ENCODE measurements around the gene PBRM1.
A peak's percentile ranks its signal among the peaks of the same experiment; 100 is the strongest.

PBRM1 gene

GRCh38 chr3:52710512-52710911 is 24.8 kb upstream of the PBRM1 start:
- Histone ChIP-seq H3K4me1 (peaks cover 7% of the 10 kb centered on the region), H3K9ac (no peak overlapping the region), H3K27me3 (ENCODE audit: control insufficient read depth, insufficient read depth, low read length) (no peaks in the 10 kb centered on the region), H3K4me3 (ENCODE audit: low read depth, low read length) (no peak overlapping the region), H3K27ac (no peak overlapping the region), H3K79me2 (peaks cover 13% of the 10 kb centered on the region), H3K4me2 (ENCODE audit: low read length) (no peak overlapping the region), H2AFZ (no peak overlapping the region), H3K9me3 (ENCODE audit: control insufficient read depth, low read length) (no peaks in the 10 kb centered on the region), H3K36me3 (ENCODE audit: control insufficient read depth, insufficient read depth, low read length) (no peaks in the 10 kb centered on the region)
- TF ChIP-seq, protein P1, sequence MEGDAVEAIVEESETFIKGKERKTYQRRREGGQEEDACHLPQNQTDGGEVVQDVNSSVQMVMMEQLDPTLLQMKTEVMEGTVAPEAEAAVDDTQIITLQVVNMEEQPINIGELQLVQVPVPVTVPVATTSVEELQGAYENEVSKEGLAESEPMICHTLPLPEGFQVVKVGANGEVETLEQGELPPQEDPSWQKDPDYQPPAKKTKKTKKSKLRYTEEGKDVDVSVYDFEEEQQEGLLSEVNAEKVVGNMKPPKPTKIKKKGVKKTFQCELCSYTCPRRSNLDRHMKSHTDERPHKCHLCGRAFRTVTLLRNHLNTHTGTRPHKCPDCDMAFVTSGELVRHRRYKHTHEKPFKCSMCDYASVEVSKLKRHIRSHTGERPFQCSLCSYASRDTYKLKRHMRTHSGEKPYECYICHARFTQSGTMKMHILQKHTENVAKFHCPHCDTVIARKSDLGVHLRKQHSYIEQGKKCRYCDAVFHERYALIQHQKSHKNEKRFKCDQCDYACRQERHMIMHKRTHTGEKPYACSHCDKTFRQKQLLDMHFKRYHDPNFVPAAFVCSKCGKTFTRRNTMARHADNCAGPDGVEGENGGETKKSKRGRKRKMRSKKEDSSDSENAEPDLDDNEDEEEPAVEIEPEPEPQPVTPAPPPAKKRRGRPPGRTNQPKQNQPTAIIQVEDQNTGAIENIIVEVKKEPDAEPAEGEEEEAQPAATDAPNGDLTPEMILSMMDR (IDR thresholded peaks at IDR 0.05): no peak

- TF ChIP-seq, protein P1 (IDR thresholded peaks at IDR 0.05): no peak
- Histone ChIP-seq H3K9me3 (ENCODE audit: control insufficient read depth, low read length) (no peaks in the 10 kb centered on the region), H3K79me2 (peaks cover 29% of the 10 kb centered on the region), H3K27ac (no peak overlapping the region), H3K27me3 (ENCODE audit: control insufficient read depth, insufficient read depth, low read length) (no peaks in the 10 kb centered on the region), H2AFZ (no peak overlapping the region), H3K9ac (no peak overlapping the region), H3K4me1 (peaks cover 13% of the 10 kb centered on the region), H3K4me3 (ENCODE audit: low read depth, low read length) (no peak overlapping the region), H3K36me3 (ENCODE audit: control insufficient read depth, insufficient read depth, low read length) (no peaks in the 10 kb centered on the region), H3K4me2 (ENCODE audit: low read length) (no peak overlapping the region)
Measured at GRCh38 chr3:52707585-52707984, 21.9 kb upstream of the PBRM1 start.

- H2AFZ ChIP-seq: peak within 1 kb of the TSS; percentile 94
- H3K9ac ChIP-seq: peak within 1 kb of the TSS; percentile 81
- peak within 1 kb of the TSS; percentile 82 for H3K27ac ChIP-seq
- peak within 1 kb of the TSS; percentile 93 for H3K4me3 ChIP-seq (ENCODE audit: low read depth, low read length)
- TF ChIP-seq, protein P1 (IDR thresholded peaks at IDR 0.05): peak; percentile 11
- no peaks in the 10 kb centered on the region for H3K9me3 ChIP-seq (ENCODE audit: control insufficient read depth, low read length)
- H3K4me1 ChIP-seq: peaks cover 13% of the 10 kb centered on the region
- H3K36me3 ChIP-seq (ENCODE audit: control insufficient read depth, insufficient read depth, low read length): no peaks in the 10 kb centered on the region
- peak within 1 kb of the TSS; percentile 85 for H3K4me2 ChIP-seq (ENCODE audit: low read length)
- no peaks in the 10 kb centered on the region for H3K27me3 ChIP-seq (ENCODE audit: control insufficient read depth, insufficient read depth, low read length)
- peaks cover 38% of the 10 kb centered on the region for H3K79me2 ChIP-seq
Measured at GRCh38 chr3:52705688-52706686, 20.3 kb upstream of the PBRM1 start, which contains the start of the genes GLT8D1 and SPCS1. Gene GLT8D1, minus strand, starts transcription at chr3:52705791. Its CDS starts 5,331 bp downstream, at chr3:52700460. Gene SPCS1, plus strand, starts transcription at chr3:52706106. Its CDS starts 141 bp downstream, at chr3:52706247.

DNA sequence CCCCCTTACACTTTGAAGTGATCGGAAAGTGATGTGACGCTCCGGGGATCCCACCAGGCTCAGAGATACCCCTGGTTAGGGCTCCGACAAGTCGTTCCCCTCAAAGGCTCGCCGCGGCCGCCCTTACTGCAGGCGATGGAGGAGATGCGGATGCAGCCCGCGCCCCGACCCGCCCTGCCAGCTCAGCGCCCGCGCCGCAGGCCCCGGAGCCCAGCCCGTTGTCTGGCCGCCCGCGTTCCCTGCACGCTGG is 19.6 kb upstream of the PBRM1 start:
- peak overlapping the region; percentile 2 for H3K9ac ChIP-seq
- peaks cover 38% of the 10 kb centered on the region for H3K79me2 ChIP-seq
- peak overlapping the region; percentile 93 for H3K4me3 ChIP-seq (ENCODE audit: low read depth, low read length)
- TF ChIP-seq, protein P1 (IDR thresholded peaks at IDR 0.05): no peak
- peak overlapping the region; percentile 82 for H3K27ac ChIP-seq
- no peaks in the 10 kb centered on the region for H3K9me3 ChIP-seq (ENCODE audit: control insufficient read depth, low read length)
- no peaks in the 10 kb centered on the region for H3K36me3 ChIP-seq (ENCODE audit: control insufficient read depth, insufficient read depth, low read length)
- H3K4me1 ChIP-seq: peaks cover 13% of the 10 kb centered on the region
- H3K4me2 ChIP-seq (ENCODE audit: low read length): peak overlapping the region; percentile 85
- H2AFZ ChIP-seq: peak overlapping the region; percentile 94
- no peaks in the 10 kb centered on the region for H3K27me3 ChIP-seq (ENCODE audit: control insufficient read depth, insufficient read depth, low read length)

Measured in parathyroid adenoma (tissue), 2 donors.